PC-9 (cell line): ENCODE results near the gene APBA2.

ENCODE experiments used
- CTCF ChIP-seq: fragments of 200-600 bp; sonication (generic); conservative IDR thresholded peaks from 2 replicates; pipeline ENCODE4 v1.6.1; 2017; ENCODE audit warnings: mixed run types, antibody characterized with exemption, mild to moderate bottlenecking, moderate library complexity
- EZH2 ChIP-seq: fragments of 200-600 bp; sonication (generic); IDR thresholded peaks from 2 replicates; pipeline ENCODE4 v1.8.0; 2017; ENCODE audit warnings: antibody characterized with exemption, low read depth

DNA sequence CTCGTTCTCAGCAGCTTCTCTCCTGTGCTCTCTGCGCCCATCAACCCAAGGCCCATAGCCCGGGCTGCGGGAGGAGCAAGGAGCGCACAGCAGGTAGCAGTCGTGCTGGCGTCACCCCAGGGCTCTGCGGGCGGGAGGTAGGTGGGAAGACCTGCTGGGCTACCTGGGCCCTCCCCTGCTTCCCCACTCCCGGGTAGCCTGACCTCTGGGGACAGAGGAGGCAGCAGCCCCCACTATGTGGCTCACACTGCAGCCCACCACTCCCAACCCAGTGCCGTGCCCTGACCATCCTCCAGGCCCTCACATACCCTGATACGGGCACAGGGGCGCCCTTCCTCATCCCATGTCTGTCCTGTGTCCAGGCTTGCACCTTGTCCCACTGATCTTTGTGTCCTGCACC lies 212.9 kb downstream of the APBA2 start:
- no peak for TF ChIP-seq CTCF
- TF ChIP-seq EZH2, result no peak
